HG03039 (cell line): Measurements from ENCODE around the gene MRTFA.
"Not testable (repeated sequence)": the region's sequence is repeated elsewhere in the genome, so short reads cannot be mapped to it uniquely, and the experiment has no call there.

ENCODE experiments used
- ATAC-seq: cut with Tn5 transposase; IDR thresholded peaks from one replicate; pipeline ENCODE4 v1.9.1; 2021; ENCODE audit warnings: mild to moderate bottlenecking, moderate library complexity; ENCODE audit not compliant: unreplicated experiment

Gene MRTFA

DNA sequence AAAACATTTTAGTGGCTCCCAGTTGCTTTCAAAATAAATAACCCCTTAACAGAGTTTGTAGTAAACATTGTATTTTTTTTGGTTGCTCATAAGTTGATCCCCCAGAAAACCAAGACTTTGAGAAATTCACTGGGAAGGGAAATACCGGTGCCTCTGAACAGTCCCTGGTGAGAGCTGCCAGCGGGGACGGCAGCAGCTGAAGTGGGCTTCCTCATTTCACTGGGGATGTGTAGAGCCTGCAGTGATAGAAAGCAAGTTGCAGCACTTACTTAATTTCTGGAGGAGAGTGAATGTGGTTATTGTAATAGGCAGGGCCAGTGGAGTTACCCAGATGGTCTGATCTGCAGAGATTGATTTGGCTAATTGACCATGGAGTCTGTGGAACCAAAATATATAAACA lies 24.2 kb upstream of the MRTFA start:
- no peak for ATAC-seq

- no peak for ATAC-seq
These were observed 22.6 kb upstream of the MRTFA start for GRCh38 chr22:40659166-40659565.

DNA sequence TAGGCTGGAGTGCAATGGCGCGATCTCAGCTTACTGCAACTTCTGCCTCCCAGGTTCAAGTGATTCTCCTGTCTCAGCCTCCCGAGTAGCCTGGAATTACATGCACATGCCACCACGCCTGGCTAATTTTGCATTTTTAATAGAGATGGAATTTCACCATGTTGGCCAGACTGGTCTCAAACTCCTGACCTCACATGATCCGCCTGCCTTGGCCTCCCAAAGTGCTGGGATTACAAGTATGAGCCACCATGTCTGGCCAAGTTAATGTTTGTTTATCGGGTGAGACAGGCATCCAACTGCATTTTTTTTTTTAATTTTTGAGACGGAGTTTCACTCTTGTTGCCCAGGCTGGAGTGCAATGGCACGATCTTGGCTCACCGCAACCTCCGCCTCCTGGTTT lies 20.1 kb upstream of the MRTFA start:
- not testable (repeated sequence) for ATAC-seq

GRCh38 chr22:40655941-40656340 lies 19.4 kb upstream of the MRTFA start:
- ATAC-seq, result not testable (repeated sequence)

GRCh38 chr22:40654522-40655167 lies 18.1 kb upstream of the MRTFA start:
- no peak for ATAC-seq

GRCh38 chr22:40653361-40653760 lies 16.8 kb upstream of the MRTFA start:
- no peak for ATAC-seq

DNA sequence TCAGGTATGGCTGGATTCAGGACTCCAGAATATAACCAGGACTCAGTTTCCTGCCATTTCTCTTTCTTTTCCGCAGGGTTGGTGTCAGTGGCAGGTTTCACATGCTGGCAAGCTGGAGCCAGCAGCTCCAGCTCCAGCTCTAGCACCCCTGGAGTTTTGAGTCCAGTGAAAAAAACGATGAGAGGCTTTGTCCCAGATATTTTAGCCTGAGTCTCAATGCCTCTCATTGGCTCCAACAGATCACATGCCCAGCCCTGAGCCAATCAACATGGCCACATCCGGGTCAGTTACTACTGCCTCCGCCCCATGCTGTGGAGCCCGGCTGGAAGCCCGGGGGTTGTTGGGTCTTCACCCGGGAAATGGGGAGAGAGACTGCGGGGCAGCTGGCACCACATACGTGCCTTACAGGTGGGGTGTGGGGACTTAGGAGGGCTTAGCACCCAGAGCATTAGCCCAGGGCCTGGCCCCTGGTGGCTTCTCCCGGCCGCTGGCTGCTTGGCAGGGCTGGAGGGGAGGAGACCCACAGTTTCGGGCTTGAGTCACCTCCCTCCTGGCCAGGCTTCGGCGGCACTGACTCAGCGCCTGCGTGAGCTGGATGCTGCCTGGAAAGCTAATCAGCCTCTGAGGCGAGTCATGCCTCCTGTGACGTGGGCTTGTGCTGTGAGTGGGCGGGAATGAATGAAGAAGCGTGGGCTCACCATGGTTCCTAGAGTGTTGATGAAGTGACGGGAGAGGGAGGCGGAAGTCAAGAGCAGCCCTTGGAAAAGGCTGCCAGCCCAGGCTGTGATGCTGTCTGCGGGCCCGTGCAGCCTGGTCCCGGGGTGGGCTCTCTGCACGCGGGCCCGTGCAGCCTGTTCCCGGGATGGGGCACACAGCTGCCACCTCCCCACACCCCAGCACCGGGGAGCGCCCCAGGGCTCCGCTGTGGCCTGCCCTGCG lies 15.3 kb upstream of the MRTFA start:
- ATAC-seq, result peak; percentile 74

GRCh38 chr22:40651057-40651456 lies 14.5 kb upstream of the MRTFA start:
- no peak for ATAC-seq

- no peak for ATAC-seq
These were observed 11.9 kb upstream of the MRTFA start for GRCh38 chr22:40648386-40648785.

DNA sequence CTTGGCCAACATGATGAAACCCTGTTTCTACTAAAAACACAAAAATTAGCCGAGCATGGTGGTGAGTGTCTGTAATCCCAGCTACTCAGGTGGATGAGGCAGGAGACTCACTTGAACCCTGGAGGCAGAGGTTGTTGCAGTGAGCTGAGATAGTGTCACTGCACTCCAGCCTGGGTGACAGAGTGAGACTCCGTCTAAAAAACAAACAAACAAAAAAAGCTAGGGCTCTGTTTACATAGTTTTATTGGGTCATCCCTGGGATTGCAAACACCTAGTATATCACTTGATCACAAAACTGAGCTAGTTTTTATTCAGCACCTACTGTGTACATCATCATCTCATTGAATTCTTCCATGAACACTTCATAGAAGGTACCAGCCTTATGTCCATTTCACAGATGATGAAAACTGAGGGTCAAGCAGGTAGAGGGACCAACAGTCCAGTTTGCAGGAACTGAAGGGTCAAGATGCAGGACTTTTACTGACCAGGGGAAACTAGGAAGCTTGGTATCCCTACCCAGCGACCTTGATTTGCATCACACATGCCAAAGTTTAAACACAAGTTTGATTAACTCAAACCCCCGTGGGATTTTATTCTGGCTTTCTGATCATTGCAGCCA lies 9.2 kb upstream of the MRTFA start:
- no peak for ATAC-seq

DNA sequence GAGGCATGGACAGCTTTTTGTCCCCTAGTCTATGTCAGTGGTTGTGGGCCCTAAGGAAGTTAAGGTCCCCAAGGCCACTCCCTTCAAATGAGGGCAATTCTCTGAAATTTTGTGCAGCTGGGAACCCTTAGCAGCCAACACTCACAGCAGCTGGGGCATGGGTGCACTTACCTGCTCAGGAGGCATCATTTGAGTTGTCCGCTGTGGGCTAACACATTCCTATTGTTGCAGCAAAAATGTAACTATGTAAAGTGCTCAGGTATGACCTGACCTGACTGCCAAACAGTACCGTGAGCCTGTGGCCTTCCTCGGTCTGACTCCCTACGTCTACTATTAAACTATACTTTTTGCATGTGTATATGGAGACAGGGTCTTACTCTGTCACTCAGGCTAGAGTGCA lies 5.8 kb upstream of the MRTFA start:
- no peak for ATAC-seq

- no peak for ATAC-seq
These were observed 4.8 kb upstream of the MRTFA start for GRCh38 chr22:40641269-40641668.

DNA sequence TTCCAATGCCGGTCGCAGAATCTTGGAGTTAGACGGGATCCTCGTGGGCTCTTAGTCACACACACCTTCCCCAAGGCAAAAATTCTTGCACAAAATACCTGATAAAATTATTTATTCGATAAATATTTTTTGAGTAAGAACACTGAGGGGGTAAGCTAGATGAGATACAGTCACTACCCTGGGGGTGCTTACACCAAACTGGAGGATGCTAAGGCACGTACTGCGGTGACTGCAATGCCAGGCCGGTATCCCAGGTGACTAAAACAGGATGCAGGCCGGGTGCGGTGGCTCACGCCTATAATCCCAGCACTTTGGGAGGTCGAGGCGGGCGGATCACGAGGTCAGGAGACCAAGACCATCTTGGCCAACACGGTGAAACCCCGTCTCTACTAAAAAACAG lies 1.7 kb upstream of the MRTFA start:
- no peak for ATAC-seq

DNA sequence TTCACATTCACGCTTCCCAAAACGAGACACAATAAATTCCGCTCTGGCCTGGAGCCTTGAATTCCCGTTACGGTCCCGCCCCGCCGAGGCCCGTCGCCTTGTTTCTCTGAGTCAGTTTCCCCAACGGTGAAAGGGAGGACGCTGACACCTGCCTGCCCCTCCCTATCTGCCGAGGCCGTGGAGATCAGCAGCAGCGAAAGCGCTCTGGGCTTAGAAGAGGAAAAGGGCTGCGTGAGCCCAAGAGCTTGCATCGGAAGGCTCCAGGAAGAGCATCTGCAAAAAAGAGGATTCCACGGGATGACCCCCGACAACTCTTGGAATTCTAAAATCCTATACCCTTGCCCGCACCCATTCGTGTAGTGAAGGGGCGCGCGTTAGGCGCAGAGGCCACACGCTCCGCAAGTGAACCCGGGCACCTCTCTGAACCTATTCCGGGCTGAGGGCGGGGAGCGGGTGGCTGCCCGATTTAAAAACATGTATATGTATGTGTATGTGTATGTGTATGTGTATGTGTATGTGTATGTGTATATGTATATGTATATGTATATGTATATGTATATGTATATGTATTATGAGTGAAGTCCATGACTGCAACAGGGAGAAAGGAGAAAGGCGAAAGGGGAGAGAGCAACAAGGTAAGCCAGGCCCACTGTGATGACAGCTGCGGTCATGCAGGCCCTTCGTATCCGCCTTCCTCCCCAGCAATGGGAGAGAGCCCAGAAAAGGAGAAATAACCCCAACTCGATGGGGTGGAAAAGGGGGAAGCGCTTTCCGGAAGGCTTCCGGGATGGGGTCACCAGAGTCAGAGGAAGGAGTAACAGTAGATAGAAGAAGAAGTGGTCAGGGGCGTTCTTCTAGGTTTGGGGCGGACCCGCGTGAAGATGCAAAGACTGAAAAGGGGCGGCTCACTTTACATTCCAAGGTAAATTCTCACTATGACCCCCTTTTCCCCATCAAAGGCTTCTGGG lies 948 bp upstream of the MRTFA start:
- ATAC-seq, result no peak

DNA sequence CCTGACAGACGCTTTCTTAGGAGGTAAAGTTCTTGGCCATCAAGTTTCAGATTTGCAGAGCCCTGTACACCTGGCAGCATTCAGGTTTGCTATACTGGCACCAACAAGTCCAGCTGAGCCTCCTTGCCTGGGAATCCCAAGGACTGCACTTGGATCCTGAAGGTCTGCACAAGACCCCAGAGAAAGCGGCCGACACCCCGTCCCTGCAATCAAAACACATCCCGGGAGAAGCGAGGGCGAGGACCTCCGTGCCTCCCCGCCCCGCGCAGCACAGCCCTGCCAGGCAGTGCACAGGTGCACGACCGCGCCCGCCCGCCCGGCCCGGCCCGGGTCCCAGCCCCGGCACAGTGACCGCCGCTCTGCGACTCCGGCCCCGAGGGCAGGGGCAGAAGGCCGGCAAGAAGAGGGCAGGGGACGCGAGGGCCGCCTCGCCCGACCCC lies 559 bp downstream of the MRTFA start:
- peak; percentile 9 for ATAC-seq

DNA sequence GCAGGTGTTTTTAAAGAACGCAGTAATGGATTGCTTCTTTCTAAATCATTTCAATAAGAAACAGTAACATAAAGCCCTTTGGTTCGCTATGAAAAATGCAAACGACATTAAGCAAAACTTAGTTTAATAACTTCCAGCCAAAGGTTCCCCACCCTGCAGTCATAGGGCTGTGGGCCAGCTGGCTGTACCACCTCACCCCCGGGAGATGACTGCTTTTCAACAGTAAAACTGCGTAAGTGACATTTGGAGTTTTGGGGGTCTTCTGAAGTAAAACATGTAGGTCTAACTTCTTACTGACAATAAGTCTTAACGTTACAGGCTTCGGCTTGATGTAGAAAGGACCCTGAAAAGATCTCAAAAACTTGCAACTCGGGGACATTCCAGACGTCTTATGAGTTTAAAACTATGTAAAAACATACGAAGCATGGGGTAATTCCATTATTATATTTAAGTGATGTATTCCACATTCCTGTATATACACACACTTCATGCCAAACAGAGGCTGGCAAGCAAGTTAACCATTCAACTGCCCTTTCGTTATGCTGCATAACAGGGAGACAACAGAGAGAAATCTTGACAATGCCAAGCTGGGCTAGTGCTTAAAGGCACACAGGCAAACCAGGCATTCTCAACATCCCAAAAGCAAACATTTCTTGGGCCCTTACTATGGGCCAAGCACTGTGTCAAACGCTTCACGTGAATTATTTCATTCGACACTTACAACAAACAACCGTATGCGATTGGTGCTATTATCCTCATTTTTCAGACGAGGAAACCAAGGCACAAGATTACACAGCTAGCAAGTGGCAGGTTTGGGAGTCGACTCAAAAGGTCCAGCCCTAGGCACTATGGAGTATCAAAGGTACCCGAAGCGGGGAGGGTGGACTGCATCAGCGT lies 1.2 kb downstream of the MRTFA start:
- ATAC-seq, result no peak

DNA sequence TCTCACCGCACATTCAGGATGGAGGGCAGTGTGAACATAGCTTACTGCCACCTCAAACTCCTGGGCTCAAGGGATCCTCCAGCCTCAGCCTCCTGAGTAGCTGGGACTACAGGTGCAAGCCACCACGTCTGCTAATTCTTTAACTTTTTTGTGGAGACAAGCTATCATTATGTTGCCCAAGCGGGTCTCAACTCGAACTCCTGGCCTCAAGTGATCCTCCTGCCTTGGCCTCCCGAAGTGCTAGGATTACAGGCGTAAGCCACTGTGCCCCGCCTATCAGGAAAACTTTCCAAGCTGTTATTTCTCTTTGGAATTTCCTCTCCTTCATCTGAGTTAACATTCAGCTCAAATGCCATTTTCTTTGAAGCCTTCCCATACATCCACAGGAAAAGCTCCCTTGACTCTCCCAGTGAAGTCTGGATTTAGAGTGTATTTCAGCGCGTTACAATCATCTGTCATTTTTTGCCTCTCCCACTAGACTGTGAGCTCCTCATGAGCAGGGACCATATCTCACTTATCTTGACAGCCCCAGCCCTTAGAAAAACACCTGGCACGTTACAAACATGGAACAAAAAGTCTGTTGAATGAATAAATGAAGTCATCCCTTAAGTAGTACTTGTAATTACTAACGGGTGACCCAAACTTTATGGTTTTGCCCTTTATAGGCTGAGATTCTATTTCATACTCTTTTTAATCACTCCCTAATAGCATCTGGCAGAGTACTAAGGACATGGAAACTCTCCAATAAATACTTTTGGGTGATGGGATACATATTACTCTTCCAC lies 2.2 kb downstream of the MRTFA start:
- no peak for ATAC-seq

GRCh38 chr22:40633036-40633435 lies 3.5 kb downstream of the MRTFA start:
- no peak for ATAC-seq

GRCh38 chr22:40631925-40632324 lies 4.6 kb downstream of the MRTFA start:
- ATAC-seq, result no peak
